GM23248 (cell line): ENCODE data around the gene FBXW8.

ENCODE experiments used
- EZH2 ChIP-seq: fragments of 200-600 bp; sonication (generic); IDR thresholded peaks from 2 replicates; pipeline ENCODE4 v1.6.1; 2018; ENCODE audit warnings: antibody characterized with exemption, mild to moderate bottlenecking; ENCODE audit not compliant: insufficient read depth, poor library complexity, severe bottlenecking
- EZH2phosphoT487 ChIP-seq: fragments of 200-600 bp; sonication (generic); IDR thresholded peaks from 2 replicates; pipeline ENCODE4 v1.6.1; 2018; ENCODE audit warnings: antibody characterized with exemption, moderate library complexity, mild to moderate bottlenecking, low read depth; ENCODE audit not compliant: insufficient read depth

GRCh38 chr12:116887897-116888296 is 22.9 kb upstream of the FBXW8 start:
- TF ChIP-seq EZH2 (no peak), EZH2phosphoT487 (no peak)
